Stimulated activated CD4-positive, alpha-beta T cell treated with anti-CD3 and anti-CD28 coated beads, Interleukin-4, amount 100 ng/mL, for 24 hours (primary cell): Measurements from ENCODE around the gene CNTFR.

ENCODE experiments used
- DNase-seq: peaks from one replicate; pipeline ENCODE4 v3.0.0-alpha.2; 2020

The CNTFR gene

DNA sequence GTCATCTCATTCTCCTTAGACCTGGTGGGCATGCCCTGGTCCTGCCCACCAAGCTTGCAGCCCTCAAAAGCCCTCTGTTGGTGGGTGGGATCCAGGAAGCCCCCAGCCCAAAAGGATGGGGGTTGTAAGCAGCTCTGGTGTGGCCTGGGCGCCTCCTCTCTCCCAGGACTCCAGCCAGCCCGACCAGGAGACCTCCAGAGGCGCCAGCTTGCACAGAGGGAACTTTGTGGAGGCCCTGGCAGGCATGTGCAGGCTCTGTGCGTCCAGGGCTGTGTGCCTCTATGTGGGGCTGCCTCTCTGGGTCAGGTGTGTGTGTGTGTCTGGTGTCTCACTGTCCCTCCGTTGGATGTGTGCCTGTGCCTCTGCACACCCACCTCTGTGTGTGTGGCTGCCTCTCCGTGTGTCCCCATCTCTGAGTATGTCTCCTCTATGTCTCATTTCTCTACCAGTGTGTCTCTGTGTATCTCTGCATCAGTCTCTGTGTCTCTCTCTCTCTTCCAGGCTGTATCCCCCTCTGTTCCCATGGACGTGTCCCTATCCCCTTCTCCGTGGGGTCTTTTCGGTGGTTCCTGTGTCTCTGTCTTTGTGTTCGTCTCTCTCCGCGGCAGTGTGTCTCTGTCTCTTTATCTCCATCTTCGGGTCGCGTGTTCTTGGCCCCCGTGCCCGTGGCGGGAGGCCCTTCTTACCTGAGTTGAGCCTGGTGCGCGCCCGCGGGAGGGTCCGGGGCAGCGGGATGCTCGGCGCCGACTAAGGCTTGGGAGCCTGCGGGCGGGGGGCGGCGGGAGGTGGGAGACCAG, 67.2 kb downstream of the CNTFR start:
- DNase-seq, result no peak

DNA sequence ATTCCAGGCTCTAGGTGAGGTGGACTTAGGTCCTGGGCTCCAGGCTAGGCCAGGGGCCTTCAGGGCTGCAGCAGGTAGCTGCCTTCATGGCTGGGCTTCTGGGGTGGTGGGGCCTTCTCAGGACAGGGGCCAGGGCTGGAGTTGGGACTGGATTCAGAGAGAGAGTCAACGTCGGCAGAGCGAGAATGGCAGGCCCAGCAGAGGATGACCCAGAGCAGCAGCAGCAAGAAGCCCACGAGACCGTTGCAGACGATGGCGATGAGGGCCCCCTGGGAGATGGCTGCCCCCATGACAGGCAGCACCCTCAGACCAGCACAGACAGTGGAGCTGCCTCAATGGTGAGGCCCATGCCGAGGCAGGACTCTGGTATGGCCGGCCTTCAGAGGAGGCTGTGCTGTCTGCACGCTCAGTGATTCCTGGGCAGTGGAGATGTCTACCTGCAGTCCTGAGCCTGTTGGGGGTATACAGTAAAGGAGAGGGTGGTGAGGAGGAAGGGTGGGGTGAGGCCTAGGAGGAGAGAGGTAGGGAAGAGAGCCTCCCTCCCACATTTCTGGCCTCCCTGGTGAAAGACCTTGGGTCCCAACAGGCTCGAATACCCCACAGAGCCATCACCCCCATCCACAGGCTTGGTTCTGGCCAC, 68.0 kb downstream of the CNTFR start:
- no peak for DNase-seq

DNA sequence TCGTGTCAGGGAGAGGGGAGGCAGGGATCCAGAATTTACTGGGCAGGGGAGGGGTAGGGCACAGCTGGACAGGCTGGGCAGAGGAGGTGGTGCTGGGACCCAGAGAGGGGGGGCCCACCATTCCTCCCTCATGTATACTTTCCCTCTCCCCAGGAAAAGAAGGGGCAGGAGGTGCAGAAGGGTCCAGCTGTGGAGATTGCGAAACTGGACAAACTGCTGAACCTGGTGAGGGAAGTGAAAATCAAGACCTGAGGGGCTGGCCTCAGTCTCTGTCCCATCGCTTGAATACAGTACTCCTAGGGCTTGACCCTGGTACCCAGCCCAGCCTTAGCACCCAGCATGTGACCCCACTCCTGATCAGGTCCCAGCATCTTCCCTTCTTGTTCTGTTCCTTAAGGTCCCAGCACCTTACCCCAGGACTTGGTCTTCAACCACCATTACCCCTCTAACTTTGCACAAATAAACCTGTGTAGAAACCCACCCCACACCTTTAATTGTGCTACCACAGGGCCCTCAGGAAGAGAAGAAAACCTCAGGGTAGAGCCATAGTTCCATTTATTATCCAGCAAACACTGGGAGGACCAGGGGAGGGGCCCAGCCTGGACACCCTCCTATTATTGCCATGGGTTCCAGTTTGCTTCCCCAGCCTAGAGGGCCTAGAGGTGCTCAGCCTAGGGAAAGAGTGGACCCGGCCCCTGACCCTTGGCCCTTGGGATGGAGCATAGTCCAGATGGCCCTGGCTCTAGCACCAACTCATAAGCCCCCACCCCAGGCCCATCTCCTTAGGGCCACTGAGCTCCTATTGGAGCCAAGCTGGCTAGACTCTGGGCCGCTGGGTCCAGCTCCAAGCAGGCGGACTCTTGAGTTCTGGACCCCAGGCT, 68.8 kb downstream of the CNTFR start:
- no peak for DNase-seq

DNA sequence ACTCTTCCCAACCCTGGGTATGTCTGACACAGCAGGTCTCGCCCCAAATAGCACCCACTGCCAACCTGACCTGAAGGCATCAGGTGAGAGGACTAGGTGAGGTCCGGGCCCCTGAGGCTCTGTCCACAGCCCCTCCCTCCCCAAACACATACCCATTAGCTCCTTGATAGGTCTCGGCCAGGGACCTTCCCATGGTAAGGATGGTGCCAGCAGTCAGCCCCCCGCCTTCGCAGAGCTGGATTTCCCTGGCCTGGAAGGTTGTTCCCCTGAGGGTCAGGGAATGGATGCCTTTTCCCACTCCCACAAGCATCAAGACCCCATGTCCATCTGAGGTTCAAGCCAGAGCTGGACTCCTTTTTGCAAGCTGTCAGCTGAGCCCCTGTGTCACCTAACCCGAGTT, 69.4 kb downstream of the CNTFR start:
- DNase-seq, result no peak

DNA sequence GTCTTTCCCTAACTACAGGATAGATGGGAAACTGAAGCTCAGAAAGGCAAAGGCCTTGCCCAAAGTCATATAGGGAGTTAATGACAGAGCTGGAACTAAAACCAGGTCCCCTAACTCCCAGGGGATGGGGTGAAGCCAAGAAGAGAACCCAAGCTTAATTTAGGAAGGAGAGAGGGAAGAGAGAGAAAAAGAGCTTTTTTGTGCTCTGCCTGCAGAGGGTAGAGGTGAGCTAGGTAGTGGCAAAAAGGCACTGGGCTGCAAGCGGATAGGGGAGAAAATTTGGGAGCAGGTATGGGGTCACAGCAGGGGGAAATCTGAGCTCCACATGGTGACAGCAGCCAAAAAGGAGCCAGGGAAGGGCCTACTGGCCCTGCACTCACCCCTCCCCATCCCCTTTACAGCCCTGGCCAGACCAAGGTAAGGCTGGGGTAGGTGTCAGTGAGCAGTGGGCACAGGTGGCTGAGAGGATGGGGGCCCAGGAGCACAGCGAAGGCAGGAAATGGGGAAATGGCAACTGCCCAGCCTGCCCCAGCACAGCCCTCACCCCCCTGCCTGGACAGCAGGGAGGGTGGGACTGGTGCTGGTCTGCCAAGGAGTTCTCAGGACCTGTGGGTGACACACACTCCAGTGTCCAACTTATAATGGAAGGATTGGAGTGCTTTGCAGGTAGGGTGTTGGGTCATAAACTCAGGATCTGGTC, 70.1 kb downstream of the CNTFR start:
- no peak for DNase-seq

DNA sequence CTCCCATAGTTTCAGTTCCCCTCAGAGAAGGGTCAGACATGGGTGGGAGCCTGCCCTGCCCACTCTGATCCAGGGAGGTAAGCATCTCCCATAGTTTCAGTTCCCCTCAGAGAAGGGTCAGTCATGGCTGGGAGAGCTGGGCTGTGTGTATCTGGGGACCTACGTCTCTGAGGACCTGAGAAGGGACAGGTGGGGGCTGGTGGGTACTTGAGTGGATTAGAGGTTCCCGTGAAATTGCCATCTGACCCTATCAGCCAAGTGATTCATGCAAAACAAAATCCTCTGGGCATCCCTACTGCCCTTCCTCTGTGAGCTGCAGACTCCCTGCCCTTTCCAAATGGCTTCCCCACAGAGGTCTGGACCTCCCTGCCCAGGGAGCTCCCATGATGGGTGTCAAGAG, 70.6 kb downstream of the CNTFR start:
- no peak for DNase-seq

DNA sequence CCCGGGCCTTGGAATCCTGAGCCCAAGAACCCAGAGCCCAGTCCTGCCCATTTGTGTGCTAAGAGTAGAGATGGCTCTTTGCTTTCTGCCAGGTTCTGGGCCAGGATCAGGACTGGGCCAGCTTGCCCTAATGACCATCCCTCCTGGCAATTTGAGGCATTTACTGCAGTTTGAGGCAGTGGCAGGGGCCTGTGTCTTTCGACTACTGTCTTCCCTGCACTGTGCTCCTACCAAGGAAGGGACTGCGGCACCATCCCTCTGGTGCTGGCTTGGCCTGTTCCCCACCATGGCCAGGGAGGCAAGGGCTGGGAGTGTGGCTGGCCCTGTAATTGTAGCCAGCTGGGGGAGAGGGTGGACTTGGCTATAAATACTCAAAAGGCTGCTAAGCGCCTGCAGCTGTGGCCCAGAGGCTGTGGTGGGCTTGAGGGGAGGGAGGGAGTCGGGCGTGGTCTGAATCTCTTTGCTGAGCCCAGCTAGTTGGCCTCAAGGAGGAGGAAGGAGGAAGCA, 71.4 kb downstream of the CNTFR start:
- DNase-seq, result no peak

DNA sequence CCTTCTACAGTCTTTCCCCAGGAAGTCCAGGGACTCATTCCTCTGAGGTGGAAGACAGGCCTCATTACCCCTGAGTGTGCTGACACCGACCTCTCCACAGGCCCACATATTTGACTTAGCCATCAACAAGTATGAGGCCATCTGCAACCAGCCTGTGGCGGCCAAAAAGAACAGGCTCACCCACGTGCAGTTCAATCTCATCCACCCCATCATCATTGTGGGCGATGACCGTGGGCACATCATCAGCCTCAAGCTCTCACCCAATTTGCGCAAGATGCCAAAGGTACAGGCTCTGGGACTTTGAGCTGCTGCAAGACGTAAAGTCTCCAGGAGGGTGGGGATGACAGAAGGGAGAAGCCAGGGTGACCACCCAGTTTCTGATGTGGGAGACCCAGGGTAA, 72.3 kb downstream of the CNTFR start:
- no peak for DNase-seq

DNA sequence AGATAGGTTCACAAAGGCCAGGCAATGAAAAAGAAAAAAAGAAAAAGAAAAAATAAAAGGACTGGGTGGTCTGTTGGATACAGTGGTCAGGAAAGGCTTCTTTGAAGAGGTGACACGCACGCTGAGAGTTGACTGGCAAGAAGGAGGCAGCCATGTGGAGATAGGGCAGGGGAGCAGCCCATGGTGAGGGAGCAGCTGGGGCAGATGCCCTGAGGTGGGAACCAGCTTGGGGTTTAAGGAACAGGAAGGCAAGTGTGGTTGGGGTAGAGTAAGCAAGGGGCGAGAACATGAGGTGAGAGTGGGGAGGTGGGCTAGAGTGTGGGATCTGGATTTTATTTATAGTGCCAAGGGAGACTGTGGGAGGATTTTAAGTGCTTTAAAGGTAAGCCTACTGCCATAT, 73.6 kb downstream of the CNTFR start:
- DNase-seq, result no peak

DNA sequence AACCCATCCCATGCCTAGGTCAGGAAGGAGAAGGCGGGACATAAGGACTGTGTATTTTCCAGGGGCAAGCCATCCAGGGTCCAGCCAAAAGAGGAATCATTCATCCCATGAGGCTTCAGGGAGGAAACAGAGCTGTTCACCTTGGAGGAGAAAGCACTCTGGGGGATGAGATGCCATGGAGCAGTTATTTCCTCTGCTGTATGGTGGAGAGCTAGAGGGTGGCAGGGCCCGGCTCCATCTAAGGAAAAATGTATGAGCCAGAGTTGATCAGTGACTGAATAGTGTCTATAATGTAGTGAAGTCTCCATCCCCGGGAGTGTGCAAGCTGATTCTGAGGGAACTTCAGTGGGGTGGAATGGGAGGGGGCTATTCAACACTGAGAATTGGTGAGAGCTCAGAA, 74.7 kb downstream of the CNTFR start:
- DNase-seq, result no peak

DNA sequence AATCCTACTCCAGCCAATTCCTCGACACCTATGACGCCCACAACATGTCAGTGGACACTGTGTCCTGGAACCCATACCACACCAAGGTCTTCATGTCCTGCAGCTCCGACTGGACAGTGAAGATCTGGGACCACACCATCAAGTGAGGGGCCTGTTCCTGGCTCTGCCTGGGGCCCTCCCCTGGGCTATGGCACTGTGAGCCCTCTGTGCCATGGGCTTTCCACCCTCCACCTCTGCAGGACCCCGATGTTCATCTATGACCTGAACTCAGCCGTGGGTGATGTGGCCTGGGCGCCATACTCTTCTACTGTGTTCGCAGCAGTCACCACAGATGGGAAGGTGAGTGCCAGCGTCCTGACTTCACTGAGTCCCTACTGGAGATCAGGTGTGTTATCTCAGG, 75.1 kb downstream of the CNTFR start:
- no peak for DNase-seq

DNA sequence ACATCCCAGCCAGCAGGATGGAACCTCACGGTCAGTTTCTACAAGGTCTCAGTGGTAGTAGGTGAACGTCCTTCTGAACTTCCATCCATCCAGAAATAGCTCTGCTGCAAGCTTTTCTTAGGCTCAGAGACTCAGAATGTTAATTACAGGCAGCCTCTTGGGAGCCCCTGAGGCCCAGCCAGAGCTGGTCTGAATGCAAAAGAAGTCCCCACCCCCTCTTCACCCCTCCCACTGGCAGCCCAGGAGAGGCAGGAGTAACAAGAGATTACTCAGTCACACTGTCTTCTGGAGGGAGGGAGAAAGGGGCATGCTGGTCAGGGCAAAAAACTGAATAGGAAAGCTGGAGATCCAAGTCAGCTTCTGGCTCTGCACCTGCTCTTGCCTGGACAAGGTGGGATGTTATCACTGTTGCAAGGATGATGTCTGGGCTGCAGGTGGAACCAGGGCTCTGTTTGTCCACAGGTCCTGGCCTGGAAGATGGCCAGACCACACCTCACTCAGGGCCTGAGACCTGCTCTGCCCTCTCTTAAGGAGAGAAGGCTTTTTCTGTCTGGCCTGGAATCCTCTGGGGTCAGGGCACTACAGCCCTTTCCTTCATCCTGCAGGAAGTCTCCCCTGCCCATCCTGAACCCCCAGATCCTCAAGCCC, 75.8 kb downstream of the CNTFR start:
- no peak for DNase-seq

DNA sequence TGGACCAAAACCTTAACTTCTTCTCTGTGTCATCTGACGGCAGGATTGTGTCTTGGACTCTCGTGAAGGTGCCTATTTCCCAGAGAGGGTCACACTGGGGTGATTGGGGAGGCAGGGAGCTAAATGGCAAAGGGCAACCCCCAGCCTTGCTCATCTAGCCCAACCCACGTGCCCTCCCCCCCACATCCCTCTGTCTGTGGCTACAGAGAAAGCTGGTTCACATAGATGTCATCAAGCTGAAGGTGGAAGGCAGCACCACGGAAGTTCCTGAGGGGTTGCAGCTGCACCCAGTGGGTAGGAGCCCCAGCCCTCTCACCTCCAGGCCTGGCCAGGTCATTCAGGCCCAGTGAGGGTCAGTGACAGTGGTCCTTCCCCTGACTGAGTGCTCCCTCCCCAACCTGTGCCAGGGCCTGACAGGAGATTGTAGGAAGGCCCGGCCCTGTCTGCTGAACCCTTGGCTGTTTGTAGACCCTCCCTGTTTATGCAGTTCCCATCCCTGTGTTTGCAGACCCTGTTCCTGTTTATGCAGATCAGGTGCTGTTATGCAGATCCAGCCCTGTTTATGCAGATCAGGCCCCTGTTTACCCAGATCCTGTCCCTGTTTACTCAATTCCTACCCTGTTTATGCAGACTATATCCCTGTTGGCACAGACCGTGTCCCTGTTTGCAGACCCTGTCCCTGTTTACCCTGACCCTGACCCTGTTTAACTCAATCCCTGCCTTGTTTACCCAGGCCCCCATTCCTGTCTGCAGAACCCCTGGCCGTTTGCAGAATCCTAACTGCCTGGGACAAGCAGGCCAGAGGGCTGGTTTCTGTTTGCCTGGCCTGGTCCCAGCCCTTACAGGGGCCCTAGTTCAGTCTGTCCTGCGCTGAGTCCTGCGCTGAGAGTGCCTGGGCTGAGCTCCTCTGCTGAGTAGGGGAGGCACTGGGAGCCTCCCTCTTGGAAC, 77.1 kb downstream of the CNTFR start:
- no peak for DNase-seq

DNA sequence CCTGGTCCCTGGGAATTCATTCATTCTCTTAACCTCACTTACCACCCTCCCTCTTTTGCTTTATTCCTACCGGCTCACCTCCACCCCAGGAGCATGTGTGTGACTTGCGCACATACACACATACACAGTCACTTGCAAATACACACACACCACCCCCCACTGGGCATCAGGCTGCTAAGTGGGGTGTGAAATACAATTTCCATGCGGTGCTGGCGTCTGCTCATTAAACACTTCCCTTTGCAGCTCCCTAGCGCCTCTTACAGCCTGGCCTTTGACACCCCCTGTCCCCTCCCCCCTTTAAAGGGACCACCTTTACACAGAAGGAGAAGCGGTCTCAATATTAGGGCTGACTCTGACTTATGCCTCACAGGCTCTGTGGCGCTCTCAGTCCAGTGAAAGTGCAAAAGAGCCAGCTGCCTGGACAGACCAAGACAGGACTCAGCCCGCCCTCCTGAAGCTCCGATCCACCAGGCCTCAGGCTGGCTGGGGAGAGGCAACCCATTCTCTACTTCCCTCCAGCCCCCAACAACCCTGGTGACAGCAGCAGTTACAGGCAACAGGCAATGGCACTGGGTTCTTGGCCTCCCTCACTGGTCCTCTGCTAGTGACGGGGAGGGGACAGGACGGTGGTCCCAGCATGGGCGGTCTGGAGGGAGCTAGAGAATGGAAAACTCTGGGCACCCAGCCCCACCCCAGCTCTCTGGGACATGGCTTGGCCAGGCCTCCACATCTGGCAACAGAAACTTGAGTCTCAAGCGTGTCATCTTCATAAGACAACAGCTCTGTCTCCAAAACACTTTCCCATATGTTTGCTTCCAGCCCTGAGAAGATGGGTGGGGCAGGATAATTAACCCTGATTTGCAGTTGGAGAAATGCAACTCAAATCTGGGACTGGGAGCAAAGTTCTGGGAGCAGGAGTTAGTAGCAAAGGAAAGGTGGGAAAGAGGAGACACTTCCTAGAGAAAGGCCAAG, 78.7 kb downstream of the CNTFR start:
- DNase-seq, result no peak

DNA sequence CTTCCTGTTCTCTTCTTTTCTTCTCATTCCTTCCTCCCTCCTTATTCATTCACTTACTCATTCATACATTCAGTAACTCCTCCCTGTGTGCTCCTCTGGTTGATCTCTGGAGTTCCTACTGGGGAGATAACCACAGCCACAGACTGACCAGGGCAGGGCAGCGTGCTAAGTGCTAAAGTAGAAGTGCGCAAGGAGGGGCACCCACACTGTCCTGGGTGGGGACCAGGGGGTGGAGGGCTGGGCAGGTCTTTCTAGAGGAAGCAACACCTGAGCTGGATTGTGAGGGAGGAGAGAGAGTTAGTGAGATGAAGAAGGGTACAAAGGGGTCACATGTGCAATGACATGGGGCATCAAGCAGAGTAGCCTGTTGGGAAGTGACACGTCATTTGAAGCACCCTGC, 80.6 kb downstream of the CNTFR start:
- no peak for DNase-seq

DNA sequence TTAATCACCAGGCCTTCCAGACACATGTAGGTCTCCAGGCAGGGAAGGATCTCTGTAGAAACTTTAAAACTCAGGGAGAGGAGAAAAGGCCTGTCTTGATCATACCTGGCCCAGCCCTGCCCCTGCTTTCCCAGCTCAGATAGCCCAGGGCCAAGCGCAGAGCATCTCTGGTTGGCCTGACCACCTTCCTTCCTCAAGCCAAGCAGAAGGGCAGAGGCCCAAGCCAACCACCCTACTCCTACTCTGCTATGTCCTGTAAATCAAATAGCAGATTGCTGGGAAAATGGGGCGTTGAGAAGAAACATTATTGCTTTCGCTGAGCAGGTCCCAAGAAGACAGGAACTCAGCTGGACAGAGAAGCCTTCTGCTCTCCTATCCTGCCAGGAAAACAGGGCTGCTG, 81.1 kb downstream of the CNTFR start:
- DNase-seq, result no peak

DNA sequence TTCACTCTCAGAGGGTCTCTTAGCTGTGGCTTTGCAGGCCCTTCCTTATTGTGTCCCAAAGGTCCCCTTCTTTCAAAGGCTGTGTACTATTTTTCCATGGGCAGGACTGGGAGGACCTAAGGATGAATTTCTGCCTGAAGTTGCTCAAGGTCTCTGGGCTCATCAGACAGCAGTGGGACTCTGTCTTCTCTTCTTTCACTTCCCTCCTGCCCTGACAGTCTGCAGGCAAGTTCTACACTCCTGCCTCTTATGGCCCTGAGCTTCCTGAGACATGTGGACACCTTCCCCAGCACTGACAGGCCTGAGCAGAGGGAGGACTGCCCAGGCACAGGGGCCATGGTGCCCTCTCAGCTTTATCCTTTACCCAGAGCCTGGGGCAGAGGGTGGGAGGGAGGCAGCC, 81.6 kb downstream of the CNTFR start:
- no peak for DNase-seq

DNA sequence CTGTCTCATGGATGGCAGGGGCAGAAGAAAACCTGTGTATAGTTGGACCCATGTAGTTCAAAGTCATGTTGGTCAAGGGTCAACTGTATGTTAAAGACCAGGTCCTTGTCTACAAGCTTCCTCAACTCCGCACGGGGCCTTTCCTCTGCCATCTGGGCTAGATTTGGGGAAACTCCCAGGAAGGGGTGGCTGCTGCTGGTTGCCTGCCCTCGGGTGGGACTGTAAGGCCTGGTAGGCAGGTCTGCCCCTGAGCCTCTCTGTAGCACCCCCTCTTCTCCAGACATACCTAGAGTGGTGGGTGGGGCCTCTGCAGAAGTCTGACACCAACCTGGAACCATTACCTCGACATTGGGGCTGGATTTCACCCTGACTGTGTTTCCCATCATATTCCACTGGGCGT, 82.0 kb downstream of the CNTFR start:
- DNase-seq, result no peak

DNA sequence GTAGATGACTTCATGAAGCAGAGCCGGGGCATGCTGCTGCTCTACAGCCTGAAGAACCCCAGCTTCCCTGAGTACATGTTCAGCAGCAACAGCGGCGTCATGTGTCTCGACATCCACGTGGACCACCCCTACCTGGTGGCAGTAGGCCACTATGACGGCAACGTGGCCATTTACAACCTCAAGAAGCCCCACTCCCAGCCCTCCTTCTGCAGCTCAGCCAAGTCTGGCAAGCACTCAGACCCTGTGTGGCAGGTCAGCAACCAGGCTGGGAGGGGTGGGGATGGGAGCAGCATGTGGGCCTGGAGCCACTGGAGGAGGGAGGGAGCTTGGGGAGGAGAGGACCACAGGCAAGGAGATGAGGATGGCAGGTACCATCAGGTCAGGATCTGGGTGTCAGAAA, 82.9 kb downstream of the CNTFR start:
- no peak for DNase-seq
